Measurements from ENCODE around the gene PPP2R3A.
"Not testable (repeated sequence)": the region's sequence is repeated elsewhere in the genome, so short reads cannot be mapped to it uniquely, and the experiment has no call there.

PPP2R3A gene

GRCh38 chr3:136171097-136171542, 205.6 kb downstream of the PPP2R3A start:
- DNase-seq: no peak

- no peak for DNase-seq
Observed at GRCh38 chr3:136173939-136174490, 208.5 kb downstream of the PPP2R3A start.

GRCh38 chr3:136177876-136178275, 212.3 kb downstream of the PPP2R3A start:
- no peak for DNase-seq

- no peak for DNase-seq
Observed at GRCh38 chr3:136181741-136182140, 216.2 kb downstream of the PPP2R3A start.

GRCh38 chr3:136184703-136185102, 219.2 kb downstream of the PPP2R3A start:
- DNase-seq: no peak

GRCh38 chr3:136186344-136186743, 220.8 kb downstream of the PPP2R3A start:
- DNase-seq: no peak

GRCh38 chr3:136186846-136187245, 221.3 kb downstream of the PPP2R3A start:
- no peak for DNase-seq

- DNase-seq: no peak
Observed at GRCh38 chr3:136187868-136188267, 222.3 kb downstream of the PPP2R3A start.

GRCh38 chr3:136189043-136189442, 223.5 kb downstream of the PPP2R3A start:
- DNase-seq: no peak

- DNase-seq: no peak
Observed at GRCh38 chr3:136189859-136190617, 224.5 kb downstream of the PPP2R3A start.

GRCh38 chr3:136192195-136192594, 226.7 kb downstream of the PPP2R3A start:
- not testable (repeated sequence) for DNase-seq

- no peak for DNase-seq
Observed at GRCh38 chr3:136192831-136193230, 227.3 kb downstream of the PPP2R3A start.

- DNase-seq: no peak
Observed at GRCh38 chr3:136193278-136194054, 227.9 kb downstream of the PPP2R3A start.

GRCh38 chr3:136194409-136195257, 229.1 kb downstream of the PPP2R3A start:
- DNase-seq: no peak

GRCh38 chr3:136195258-136196063, 229.9 kb downstream of the PPP2R3A start:
- DNase-seq: peak; percentile 44

GRCh38 chr3:136196064-136196400, 230.5 kb downstream of the PPP2R3A start, which contains the start of gene MSL2:
Gene MSL2 (minus strand): TSS chr3:136196335. CDS start chr3:136195113, 1,222 bp downstream.
- DNase-seq: no peak

GRCh38 chr3:136196401-136197158, 231.1 kb downstream of the PPP2R3A start:
- peak; percentile 100 for DNase-seq

GRCh38 chr3:136197159-136197793, 231.7 kb downstream of the PPP2R3A start:
- DNase-seq: no peak
